Fibroblast of skin of scalp (primary cell): ENCODE results near the gene ATP7A.
"Not testable (repeated sequence)": the region's sequence is repeated elsewhere in the genome, so short reads cannot be mapped to it uniquely, and the experiment has no call there.

Experiments
- DNase-seq: peaks from one replicate; pipeline ENCODE4 v3.0.0-alpha.2; 2013

Gene ATP7A

DNA sequence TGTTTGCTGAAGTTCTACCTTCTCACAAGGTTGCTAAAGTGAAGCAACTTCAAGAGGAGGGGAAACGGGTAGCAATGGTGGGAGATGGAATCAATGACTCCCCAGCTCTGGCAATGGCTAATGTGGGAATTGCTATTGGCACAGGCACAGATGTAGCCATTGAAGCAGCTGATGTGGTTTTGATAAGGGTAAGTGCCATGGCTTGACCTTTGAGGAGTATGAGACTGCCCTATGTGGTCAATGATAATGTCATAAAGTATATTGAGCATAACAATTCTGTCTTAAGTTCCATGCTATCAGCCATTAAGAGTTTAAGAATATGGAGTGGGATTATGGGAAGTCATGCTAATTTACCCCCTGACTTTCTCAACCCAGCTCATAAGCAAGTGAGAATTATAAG, 132.1 kb downstream of the ATP7A start:
- no peak for DNase-seq

DNA sequence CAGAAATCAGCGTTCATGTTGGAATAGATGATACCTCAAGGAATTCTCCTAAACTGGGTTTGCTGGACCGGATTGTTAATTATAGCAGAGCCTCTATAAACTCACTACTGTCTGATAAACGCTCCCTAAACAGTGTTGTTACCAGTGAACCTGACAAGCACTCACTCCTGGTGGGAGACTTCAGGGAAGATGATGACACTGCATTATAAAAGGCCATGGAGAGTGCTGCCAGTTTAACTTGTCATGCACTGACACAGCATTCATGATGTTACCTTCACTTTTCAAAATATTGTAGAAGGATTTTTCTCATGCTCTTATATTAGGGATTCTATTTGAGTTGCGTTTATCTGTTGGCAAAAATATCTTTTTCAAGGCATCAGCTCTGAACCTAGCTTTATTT, 135.9 kb downstream of the ATP7A start:
- DNase-seq, result no peak

DNA sequence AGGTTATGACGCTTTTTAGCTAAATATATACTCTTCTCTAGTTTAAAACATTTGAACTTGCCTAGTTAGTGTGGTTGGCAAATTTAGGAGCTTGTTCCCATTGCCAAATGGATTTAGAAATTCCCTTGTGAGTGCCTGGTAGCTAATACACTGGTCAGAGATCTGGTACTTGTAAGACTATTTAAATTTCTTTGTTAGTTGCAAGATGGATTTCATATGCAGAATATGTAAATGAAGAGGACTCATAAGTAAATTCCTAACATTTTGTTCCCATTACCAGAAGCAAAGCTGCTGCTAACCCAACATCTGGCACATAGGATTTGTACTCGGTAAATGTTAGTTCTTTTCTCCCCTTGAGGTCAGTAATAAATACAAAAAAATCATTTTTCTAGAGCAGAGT, 137.6 kb downstream of the ATP7A start:
- no peak for DNase-seq

DNA sequence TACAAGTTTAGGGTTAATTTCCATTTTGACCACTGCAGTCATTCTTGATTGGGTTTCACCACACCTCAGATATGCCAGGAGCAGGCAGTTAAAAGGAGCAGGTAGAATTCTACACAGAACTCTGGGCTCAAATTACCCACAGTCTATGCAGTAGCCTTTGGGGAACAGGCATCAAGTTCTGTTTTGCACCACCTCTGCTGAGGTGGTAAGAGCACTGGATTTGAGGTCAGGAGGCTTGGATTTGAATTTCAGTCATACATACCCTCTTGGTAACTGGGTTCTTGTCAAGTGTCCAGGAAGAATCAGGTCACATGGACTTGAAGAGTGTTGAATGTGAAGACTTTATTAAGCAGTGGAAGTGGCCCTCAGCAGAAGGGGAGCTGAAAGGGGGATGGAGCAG, 153.2 kb downstream of the ATP7A start:
- no peak for DNase-seq

DNA sequence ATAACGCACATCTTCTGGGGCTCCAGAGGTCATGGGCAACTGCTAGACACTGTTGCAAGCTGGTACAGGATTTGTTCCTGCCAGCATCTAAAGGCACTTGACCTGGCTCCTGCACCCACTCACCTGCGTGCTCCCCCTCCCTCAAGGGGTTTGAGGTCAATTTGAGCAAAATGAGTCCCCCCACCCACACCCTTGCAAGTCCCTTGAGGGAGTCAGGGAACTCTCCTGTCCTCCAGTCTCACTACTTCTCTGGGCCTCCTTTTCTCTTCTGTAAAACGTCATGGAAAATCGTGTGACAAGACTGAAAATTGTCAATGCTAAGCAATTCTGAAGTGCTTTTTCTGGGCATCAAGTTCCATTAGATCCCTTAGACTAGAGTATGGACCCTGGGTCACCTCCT, 153.7 kb downstream of the ATP7A start:
- no peak for DNase-seq

DNA sequence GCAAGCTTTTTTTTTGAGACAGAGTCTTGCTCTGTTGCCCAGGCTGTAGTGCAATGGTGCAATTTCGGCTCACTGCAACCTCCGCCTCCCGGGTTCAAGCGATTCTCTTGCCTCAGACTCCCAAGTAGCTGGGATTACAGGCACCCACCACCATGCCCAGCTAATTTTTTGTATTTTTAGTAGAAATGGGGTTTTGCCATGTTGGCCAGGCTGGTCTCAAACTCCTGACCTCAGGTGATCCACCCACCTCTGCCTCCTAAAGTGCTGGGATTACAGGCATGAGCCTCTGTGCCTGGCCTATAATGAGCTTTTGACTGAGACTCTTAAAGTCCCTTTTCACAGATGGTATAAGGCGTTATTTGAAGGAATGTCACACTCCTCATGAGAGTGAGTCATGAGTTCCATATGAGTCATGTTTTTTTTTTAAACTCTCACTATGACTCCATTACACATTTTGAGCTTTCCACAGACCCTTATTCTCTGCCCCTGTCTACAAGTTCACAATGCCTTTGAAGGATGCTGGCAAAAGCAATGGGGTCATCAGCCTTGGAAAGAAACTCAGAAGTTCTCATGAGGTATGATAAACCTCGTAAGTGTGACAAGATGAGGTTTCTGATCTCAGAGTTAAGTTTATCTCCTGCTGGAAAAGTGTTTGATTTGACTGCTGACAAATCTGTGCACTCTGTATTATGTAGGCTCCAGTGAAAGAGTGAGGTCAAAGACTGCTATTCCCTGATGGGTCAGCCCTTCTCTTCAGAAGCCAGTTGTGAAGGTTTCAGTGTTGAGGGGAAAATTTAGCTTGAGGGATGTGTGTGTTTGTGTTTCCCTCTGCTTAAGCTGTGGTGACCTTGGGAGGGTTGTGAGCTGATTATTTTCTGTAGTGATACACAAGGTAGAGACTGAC, 154.5 kb downstream of the ATP7A start:
- peak; percentile 72 for DNase-seq

DNA sequence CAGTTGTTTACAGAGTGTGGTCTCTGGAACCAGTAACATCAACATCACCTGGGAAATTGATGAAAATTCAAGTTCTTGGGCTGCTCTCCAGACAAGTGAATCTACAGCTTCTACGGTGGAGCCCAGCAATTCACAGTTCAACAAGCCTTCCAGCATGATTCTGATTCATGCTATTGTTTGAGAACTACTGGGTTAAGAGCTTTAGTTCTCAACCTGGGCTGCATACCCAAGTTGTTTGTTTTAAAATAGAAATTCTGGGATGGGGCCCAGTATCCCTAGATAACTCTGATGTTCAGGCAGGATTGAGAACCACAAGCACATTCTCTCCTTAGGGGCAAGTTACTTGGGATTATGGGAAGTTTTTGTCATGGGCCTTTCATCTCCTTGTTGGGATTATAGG, 155.6 kb downstream of the ATP7A start:
- DNase-seq, result peak; percentile 2

DNA sequence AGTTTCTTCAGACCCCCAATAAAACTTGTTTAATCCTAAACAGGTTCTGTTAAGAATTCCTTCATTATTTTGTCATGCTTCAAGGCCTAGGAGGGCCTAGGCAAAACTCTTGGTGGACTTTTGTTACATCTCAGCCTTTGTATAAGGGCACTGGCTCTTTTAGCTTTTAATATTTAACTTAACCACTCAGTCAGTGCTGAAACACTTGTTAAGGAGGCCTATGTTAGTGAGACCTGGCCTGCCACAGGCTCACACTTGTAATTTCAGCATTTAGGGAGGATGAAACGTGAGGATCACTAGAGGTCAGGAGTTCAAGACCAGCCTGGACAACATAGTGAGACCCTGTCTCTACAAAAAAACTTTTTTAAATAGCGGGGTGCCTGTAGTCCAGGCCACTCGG, 160.8 kb downstream of the ATP7A start:
- DNase-seq, result no peak

DNA sequence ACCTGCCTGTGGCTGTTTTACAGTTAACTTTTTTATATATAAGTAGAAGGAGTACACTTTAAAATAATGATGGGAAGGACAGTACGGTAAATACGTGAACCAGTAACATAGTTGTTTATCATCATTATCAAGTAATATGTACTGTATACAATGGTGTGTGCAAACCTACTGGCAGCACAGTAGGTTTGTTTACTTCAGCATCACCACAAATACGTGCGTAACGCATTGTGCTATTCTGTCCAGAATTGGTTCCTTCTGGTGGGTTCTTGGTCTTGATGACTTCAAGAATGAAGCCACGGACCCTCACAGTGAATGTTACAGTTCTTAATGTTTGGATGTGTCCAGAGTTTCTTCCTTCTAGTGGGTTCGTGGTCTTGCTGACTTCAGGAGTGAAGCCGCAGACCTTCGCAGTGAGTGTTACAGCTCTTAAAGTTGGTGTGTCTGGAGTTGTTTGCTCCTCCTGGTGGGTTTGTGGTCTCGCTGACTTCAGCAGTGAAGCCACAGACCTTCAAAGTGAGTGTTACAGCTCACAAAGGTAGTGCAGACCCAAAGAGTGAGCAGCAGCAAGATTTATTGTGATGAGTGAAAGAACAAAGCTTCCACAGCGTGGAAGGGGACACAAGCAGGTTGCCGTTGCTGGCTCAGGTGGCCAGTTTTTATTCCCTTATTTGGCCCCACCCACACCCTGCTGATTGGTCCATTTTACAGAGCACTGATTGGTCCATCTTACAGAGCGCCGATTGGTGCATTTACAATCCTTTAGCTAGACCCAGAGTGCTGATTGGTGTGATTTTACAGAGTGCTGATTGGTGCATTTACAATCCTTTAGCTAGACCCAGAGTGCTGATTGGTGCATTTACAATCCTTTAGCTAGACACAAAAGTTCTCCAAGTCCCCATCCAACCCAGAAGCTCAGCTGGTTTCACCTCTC, 162.9 kb downstream of the ATP7A start:
- not testable (repeated sequence) for DNase-seq

DNA sequence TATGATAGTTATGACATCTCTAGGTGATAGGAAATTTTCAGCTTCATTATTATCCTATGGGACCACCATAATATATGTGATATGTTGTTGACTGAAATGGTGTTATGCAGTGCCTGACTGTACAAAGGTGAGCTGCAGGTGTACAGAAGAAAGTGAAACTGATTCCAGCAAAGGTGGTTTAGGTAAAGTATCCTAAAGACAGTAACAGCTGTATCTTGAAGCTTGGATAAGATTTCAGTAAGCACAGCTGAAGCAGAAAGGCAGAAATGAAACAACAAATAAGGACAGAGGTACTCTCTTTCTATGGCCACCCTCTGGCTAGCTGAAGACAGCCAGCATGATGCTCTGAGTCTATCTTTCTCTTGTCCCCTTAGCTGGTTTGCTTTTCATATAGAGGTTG, 163.6 kb downstream of the ATP7A start:
- DNase-seq, result no peak

DNA sequence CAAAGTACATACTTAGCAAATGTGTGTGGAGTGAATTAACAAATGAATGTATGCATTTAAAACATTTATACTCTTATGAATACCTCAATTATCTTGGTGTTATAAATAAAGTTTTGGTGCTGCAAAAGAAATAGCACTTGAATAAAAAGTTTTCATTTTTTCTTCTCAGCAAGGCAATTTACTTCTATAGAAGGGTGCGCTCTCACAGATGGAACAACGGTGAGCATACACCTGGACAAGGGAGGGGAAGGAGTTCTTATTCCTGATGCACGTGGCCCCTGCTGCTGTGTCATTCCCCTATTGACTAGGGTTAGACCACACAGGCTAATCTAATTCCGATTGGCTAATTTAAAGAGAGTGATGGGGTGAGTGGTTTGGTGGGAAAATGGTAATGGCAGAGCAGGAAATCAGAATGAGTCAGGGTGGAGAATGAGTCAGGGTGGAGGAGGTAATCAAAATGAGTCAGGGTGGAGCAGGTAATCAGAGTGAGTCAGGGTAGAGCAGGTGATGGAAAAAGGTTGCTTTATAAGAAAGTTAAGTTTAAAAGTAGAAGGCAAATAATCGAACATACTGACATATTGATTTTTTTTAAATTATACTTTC, 165.4 kb downstream of the ATP7A start:
- DNase-seq, result no peak

DNA sequence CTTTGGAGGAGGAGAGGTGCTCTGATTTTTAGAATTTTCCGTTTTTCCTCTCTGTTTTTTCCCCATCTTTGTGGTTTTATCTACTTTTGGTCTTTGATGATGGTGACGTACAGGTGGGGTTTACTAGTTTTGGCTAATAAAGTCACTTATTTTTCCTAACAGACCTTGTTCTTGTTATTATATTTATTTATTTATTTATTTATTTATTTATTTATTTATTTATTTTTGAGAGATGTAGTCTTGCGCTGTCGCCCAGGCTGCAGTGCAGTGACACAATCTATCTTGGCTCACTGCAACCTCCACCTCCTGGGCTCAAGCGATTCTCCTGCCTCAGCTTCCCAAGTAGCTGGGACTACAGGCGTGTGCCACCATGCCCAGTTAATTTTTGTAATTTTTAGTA, 170.9 kb downstream of the ATP7A start:
- DNase-seq, result not testable (repeated sequence)

DNA sequence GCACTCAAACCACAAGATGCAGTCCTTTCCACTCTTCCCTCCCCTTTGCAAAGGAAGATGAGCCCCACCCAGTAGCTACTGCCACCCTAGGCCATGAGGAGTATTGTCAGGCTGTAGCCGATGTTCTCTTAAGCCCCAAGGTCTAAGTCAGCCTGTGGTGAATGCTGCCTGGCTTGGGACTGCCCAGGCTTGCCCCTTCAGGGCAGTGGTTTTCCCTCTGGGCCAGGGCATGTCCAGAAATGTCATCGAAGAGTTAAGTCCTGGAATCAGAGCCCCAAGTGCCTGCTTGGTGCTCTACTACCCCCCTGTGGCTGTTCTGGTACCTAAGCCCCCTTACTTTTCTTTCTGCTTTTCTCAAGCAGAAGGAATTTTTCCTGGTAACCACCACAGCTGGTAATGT, 181.8 kb downstream of the ATP7A start:
- DNase-seq, result peak; percentile 54

DNA sequence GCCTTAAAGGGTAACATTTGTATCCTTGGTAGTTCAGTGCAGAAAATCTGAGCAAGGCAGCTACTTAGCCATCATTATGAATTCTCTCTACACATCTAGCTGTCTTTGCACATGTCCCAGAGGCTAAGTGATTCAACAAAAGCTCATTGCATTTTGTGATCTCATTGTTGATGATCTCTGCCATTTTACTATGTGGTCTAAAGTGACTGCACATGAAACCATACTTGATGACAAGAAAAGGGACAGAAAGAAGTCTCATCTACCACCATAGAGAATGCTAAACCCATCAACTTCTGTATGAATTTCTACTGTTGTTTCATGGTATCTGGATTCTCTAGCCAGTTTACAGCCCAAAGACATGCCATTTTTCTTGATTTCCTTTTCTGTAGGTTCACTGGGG, 187.6 kb downstream of the ATP7A start:
- no peak for DNase-seq
